GM13977 (cell line): Measurements from ENCODE around the gene THSD7B.

Experiments used
- DNase-seq: peaks from one replicate; pipeline ENCODE4 v3.0.0; 2012; ENCODE audit warnings: low spot score
- in situ Hi-C: fragments of 300-500 bp; cut with MboI; formaldehyde crosslinking; loops from one replicate; pipeline ENCODE4 v1.12.0; 2022; ENCODE audit warnings: low sequenced_read_pairs, low pct_unique_long_range_greater_than_20kb, mixed read lengths, inconsistent platforms; ENCODE audit not compliant: unreplicated experiment
- TF ChIP-seq, protein P1 (sequence below): IDR thresholded peaks from 2 replicates; pipeline ENCODE4 v1.5.1; 2012; ENCODE audit warnings: mild to moderate bottlenecking, control low read depth; ENCODE audit not compliant: insufficient read depth; ENCODE audit errors: extremely low read depth, missing control alignments

THSD7B gene

DNA sequence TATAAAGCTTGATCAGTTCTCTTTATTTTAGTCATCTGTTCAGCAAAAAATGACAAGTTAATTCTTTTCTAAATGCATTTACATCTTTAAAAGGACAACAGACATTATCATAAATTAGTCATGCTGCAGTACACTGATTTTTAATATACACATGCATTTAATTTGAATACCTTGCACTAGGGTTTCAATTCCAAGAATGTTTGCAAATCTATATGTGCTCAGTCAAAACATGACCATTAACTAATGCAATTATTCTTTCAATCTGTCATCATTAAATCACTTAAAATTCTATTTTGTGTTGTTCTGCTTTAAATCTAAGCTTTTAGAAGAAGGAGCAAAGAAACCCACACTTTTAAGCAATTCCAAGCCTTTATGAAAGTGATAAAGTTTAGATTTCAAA lies 342.6 kb downstream of the THSD7B start:
- TF ChIP-seq, protein P1, sequence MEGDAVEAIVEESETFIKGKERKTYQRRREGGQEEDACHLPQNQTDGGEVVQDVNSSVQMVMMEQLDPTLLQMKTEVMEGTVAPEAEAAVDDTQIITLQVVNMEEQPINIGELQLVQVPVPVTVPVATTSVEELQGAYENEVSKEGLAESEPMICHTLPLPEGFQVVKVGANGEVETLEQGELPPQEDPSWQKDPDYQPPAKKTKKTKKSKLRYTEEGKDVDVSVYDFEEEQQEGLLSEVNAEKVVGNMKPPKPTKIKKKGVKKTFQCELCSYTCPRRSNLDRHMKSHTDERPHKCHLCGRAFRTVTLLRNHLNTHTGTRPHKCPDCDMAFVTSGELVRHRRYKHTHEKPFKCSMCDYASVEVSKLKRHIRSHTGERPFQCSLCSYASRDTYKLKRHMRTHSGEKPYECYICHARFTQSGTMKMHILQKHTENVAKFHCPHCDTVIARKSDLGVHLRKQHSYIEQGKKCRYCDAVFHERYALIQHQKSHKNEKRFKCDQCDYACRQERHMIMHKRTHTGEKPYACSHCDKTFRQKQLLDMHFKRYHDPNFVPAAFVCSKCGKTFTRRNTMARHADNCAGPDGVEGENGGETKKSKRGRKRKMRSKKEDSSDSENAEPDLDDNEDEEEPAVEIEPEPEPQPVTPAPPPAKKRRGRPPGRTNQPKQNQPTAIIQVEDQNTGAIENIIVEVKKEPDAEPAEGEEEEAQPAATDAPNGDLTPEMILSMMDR = no peak
- in situ Hi-C loops = no loop called here
- DNase-seq = no peak

DNA sequence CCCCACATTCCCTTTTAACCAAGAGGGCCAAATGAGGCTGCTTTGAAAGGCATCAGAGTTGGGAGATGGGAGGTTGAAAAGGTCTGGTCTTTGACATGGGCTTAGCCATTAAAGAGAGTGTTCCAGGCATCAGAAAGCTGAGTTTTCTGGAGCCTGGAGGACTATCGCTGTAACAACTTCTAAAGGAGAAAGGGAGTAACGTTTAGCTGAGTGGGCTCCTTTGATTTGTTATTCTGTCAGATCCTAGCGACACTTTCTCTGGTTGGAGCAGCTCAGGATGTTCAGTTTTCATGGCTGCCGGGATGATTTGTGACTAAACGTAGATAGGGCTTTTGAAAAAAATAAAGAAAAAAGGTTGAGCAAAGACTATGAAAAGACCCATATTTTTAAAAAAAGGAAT lies 346.6 kb downstream of the THSD7B start:
- in situ Hi-C loops = no loop called here
- TF ChIP-seq, protein P1 = no peak
- DNase-seq = no peak

DNA sequence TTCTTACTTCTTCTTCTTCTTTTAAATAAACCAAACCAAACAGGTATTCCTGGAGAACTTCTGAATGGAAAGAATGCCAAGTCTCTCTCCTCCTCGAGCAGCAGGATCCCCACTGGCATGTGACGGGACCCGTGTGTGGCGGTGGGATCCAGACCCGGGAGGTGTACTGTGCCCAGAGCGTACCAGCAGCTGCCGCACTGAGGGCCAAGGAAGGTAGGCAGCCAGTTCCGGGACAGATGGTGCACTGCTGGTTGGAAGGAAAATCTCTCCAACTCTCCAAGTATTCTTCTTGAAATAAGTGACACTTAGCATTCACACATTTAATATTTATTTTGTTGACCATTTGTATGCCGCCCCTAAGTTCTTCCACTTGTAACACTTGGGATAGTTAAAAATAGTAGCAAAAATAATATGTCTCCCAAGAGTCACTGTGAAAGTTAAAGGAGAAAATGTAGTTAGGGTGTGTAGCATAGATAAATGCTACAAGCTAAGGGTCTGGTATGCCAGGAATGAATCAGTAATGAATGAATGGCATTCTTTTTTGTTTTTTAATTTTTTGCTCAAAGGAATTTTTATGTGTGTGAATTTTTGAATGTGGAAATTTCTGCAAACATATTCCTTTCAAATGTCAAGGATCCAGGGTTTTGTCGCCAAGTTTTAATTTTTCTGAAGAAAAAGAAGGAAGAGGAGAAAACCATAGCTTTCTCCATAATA lies 349.9 kb downstream of the THSD7B start:
- in situ Hi-C loops = no loop called here
- no peak for DNase-seq
- TF ChIP-seq, protein P1 = no peak

DNA sequence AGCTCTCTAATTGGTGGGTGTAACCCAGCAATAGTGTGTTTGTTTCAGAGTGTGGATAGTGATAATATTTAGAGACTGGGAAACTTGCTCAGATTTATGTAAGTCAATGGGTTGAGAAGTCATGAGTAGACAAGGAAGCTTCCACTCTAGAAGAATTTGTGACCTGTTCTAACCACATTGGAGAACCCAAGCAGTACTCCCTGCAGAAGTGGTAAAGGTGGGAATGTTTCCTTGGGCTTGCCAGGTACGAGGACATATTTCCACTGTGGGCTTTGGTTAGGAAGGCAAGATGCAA lies 350.4 kb downstream of the THSD7B start:
- TF ChIP-seq, protein P1 = no peak
- in situ Hi-C loops = no loop called here
- no peak for DNase-seq

DNA sequence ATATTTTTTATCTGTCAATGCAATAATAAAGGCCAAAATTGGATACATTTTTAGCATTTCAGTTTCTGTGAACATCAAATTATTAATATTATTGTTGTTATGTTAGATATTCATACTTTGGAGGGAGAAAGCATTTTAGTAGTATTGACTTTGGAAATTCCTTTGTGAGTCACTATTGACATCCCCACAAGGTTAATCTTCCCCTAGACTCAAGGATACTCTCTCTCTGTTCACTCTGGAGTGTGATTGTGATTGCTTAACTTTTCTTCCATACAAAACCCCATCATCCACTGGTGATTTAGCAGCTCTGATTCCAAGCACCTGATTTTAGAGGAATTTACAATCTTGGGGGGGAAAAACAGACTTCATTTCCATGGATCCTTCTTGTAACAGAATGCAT lies 352.0 kb downstream of the THSD7B start:
- TF ChIP-seq, protein P1 = no peak
- no peak for DNase-seq
- in situ Hi-C loops = no loop called here

DNA sequence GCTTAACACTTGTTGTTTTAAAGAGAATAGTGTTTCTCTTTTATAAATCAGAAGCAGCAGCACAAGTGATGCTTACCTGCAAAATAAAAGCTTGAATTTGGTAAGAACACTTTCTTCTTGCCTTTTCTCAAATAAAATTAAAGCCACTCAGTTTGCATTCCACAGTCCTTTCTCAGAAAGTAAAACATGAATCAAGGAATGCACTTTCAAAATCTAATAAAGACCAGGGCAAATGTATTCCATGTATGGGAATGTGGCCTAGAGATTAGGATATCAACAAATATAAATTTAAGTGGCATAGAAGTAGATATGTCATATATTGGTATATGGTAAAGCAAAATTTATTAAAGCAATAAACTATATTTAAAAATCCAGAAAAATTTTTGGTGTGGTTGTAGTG lies 352.8 kb downstream of the THSD7B start:
- TF ChIP-seq, protein P1 = no peak
- in situ Hi-C loops = no loop called here
- DNase-seq = no peak

DNA sequence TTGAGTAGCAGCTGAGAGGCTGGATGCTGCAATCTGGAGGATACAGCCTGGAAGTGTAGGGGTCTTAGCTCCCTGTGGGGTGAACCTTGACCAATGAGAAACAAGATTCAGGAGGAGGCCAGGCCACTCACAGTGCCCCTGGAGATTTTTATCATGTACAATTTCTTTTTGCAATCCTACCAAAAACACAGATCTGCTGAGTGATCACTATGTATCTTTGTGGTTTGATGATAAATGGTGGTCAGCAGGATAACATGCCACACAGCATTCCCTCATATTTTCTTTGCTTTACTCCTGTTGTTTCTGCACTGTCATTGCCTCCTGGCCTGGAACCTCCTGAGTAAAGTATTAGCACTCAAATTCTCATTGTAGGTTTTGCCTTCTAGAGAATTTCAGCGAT lies 357.9 kb downstream of the THSD7B start:
- in situ Hi-C loops = no loop called here
- no peak for DNase-seq
- TF ChIP-seq, protein P1 = no peak
